ENCODE data around the gene HOXD1.

GRCh38 chr2:176227874-176228273, 39.4 kb downstream of the HOXD1 start:
- TF ChIP-seq, protein P1, sequence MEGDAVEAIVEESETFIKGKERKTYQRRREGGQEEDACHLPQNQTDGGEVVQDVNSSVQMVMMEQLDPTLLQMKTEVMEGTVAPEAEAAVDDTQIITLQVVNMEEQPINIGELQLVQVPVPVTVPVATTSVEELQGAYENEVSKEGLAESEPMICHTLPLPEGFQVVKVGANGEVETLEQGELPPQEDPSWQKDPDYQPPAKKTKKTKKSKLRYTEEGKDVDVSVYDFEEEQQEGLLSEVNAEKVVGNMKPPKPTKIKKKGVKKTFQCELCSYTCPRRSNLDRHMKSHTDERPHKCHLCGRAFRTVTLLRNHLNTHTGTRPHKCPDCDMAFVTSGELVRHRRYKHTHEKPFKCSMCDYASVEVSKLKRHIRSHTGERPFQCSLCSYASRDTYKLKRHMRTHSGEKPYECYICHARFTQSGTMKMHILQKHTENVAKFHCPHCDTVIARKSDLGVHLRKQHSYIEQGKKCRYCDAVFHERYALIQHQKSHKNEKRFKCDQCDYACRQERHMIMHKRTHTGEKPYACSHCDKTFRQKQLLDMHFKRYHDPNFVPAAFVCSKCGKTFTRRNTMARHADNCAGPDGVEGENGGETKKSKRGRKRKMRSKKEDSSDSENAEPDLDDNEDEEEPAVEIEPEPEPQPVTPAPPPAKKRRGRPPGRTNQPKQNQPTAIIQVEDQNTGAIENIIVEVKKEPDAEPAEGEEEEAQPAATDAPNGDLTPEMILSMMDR (IDR thresholded peaks at IDR 0.05; ENCODE audit: insufficient read depth, low read length, poor library complexity, severe bottlenecking) = no peak
- TF ChIP-seq EZH2phosphoT487 (conservative IDR thresholded peaks at IDR 0.05; ENCODE audit: low read length) = no peak

All from SU-DHL-6 (cell line).